NB4 (cell line): Measurements from ENCODE around the gene MCMBP.

Experiments
- DNase-seq: peaks from one replicate; pipeline ENCODE4 v3.0.0; 2010; ENCODE audit warnings: low read depth
- H3K4me3 ChIP-seq: one replicate; pipeline ENCODE4 v1.5.1; 2011; ENCODE audit warnings: mild to moderate bottlenecking, low read depth, low read length, moderate library complexity
- MAX ChIP-seq: IDR thresholded peaks from 2 replicates; pipeline ENCODE4 v1.6.1; 2011; ENCODE audit warnings: low read depth, low read length
- MYC ChIP-seq: IDR thresholded peaks from 2 replicates; pipeline ENCODE4 v1.6.1; 2011; ENCODE audit warnings: low read depth, low read length
- POLR2A ChIP-seq: IDR thresholded peaks from 2 replicates; pipeline ENCODE4 v1.6.1; 2011; ENCODE audit warnings: mild to moderate bottlenecking; ENCODE audit not compliant: insufficient read length; ENCODE audit errors: extremely low read depth
- TF ChIP-seq, protein P1 (sequence below): IDR thresholded peaks from one replicate; pipeline ENCODE4 v1.5.1; 2012; ENCODE audit warnings: low read depth, low read length

The MCMBP gene

GRCh38 chr10:119832951-119833350 is 39.7 kb downstream of the MCMBP start:
- no peak for DNase-seq
- TF ChIP-seq, protein P1, sequence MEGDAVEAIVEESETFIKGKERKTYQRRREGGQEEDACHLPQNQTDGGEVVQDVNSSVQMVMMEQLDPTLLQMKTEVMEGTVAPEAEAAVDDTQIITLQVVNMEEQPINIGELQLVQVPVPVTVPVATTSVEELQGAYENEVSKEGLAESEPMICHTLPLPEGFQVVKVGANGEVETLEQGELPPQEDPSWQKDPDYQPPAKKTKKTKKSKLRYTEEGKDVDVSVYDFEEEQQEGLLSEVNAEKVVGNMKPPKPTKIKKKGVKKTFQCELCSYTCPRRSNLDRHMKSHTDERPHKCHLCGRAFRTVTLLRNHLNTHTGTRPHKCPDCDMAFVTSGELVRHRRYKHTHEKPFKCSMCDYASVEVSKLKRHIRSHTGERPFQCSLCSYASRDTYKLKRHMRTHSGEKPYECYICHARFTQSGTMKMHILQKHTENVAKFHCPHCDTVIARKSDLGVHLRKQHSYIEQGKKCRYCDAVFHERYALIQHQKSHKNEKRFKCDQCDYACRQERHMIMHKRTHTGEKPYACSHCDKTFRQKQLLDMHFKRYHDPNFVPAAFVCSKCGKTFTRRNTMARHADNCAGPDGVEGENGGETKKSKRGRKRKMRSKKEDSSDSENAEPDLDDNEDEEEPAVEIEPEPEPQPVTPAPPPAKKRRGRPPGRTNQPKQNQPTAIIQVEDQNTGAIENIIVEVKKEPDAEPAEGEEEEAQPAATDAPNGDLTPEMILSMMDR, result no peak
- TF ChIP-seq POLR2A (no peak), MAX (no peak), MYC (no peak)
- no peak overlapping the region for H3K4me3 ChIP-seq

DNA sequence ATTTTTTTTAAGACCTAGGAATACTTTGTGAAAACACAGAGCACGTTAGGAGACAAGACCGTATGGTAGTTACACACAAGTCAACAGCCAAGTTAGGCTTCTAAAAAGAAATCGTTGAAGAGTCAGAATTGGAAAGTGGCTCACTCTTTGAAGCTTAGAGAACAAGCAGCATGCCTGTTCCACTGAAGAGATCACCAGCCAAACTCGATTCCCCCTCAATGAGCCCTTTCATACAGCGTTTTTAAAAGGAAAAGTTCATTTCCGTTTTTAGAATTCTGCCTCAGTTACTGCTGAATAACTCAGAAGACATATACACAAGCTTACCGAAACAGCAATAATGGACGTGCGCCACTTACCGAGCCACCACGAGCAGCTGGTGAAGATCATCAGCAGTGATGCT is 41.0 kb downstream of the MCMBP start:
- no peak for DNase-seq
- TF ChIP-seq MYC (no peak), MAX (no peak), POLR2A (no peak)
- TF ChIP-seq, protein P1, result no peak
- H3K4me3 ChIP-seq, result no peak overlapping the region

GRCh38 chr10:119830851-119831250 is 41.8 kb downstream of the MCMBP start:
- no peak for TF ChIP-seq MAX
- no peak for TF ChIP-seq MYC
- no peak for TF ChIP-seq POLR2A
- TF ChIP-seq, protein P1, result no peak
- H3K4me3 ChIP-seq, result no peak overlapping the region
- DNase-seq, result no peak

DNA sequence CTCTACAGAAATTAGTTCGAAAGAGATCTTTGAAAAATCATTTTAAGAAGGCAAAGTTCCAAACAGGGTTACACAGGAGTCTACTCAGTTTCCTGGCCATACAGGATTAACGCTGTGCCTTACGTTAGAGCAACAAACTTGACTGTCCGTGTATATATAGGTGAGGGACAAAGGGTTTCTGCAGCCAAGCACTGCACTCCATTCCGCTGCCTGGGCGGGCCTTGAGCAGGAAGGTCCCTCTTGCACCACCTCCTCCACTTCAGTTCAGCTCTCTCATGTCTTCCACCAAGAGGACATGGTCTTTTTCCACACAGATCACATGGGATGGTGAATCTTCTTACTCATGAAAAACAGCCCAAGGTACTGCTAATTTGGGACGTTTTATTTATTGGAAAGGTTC is 43.2 kb downstream of the MCMBP start:
- DNase-seq, result no peak
- no peak for TF ChIP-seq MAX
- TF ChIP-seq MYC, result no peak
- TF ChIP-seq, protein P1, result no peak
- TF ChIP-seq POLR2A, result no peak
- no peak overlapping the region for H3K4me3 ChIP-seq

GRCh38 chr10:119827430-119827829 is 45.2 kb downstream of the MCMBP start:
- H3K4me3 ChIP-seq, result no peak overlapping the region
- no peak for DNase-seq
- TF ChIP-seq POLR2A (no peak), MAX (no peak), MYC (no peak)
- TF ChIP-seq, protein P1, result no peak

DNA sequence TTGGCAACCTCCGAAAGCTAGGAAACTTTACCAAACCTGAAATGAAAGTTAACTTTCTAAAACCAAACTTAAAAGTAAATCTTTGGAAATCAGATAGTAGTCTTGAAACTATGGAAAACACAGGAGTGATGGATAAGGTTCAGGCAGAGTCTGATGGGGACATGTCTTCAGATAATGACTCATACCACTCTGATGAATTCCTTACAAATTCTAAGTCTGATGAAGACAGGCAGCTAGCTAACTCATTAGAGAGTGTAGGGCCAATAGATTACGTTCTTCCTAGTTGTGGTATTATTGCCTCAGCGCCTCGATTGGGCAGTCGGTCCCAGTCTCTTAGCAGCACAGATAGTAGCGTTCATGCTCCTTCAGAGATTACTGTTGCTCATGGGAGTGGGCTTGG is 45.9 kb downstream of the MCMBP start:
- TF ChIP-seq MYC (no peak), MAX (no peak), POLR2A (no peak)
- TF ChIP-seq, protein P1, result no peak
- no peak for DNase-seq
- no peak overlapping the region for H3K4me3 ChIP-seq
